ENCODE data around the gene LRIF1.

LRIF1 gene

DNA sequence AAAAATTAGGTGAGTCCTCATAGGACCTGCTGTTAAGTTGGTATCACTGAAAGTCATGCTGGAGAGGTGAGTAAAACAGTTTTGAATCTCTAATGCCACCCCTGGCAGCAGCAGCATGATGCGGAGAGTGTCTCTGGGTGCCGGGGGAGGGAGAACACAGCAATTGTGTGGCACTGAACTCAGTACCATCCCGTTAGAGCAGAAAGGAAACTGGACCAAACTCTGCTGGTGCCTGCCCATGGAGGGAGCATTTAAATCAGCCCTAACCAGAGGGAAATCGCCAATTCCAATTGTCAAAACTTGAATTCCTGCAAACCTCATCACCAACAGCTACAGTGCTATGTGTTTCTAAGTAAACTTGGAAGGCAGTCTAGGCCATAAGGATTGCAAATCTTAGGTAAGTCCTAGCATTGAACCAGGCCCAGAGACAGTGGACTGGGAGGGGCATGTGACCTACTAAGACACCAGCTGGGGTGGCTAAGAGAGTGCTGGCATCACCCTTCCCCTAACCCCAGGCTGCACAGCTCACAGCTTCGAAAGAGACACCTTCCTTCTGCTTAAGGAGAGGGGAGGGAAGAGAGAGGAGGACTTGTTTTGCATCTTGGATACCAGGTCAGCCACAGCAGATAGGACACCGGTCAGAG is 60.8 kb downstream of the LRIF1 start:
- POLR2A ChIA-PET = no interaction called here
- TF ChIP-seq, protein P1, sequence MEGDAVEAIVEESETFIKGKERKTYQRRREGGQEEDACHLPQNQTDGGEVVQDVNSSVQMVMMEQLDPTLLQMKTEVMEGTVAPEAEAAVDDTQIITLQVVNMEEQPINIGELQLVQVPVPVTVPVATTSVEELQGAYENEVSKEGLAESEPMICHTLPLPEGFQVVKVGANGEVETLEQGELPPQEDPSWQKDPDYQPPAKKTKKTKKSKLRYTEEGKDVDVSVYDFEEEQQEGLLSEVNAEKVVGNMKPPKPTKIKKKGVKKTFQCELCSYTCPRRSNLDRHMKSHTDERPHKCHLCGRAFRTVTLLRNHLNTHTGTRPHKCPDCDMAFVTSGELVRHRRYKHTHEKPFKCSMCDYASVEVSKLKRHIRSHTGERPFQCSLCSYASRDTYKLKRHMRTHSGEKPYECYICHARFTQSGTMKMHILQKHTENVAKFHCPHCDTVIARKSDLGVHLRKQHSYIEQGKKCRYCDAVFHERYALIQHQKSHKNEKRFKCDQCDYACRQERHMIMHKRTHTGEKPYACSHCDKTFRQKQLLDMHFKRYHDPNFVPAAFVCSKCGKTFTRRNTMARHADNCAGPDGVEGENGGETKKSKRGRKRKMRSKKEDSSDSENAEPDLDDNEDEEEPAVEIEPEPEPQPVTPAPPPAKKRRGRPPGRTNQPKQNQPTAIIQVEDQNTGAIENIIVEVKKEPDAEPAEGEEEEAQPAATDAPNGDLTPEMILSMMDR (IDR thresholded peaks at IDR 0.05; ENCODE audit: control extremely low read depth, extremely low read depth, low read depth, missing control alignments) = no peak
- DNase-seq (ENCODE audit: extremely low spot score) = no peak
- CTCF ChIA-PET = interaction anchor here (1.3 kb wide), 1 partner anchor 12 kb away, joined by 5 read pairs; no protein-coding TSS in a partner anchor

DNA sequence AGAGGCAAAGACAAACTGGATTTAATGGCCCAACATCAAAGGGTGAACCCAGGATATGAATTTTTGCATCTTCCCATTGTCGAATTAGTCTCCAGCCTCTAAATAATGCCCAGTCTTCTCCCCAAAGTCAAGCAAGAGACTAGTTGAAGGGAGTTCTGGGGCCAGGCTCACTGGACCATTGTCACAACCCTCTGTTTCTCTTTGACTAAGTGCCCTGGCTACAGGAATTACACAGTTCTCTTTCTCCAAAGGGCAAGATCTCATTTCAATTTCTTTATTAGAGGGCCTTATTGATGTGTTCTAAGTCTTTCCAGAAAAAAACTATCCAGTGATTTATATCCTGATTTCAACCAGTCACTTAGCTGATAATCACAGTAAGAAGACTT is 64.3 kb downstream of the LRIF1 start:
- no peak for DNase-seq (ENCODE audit: extremely low spot score)
- ChIA-PET CTCF (interaction anchor here (1.5 to 2.0 kb wide), 2 partner anchors 11 to 12 kb away, joined by 4 read pairs; no protein-coding TSS in a partner anchor), POLR2A (no interaction called here)
- TF ChIP-seq, protein P1 (IDR thresholded peaks at IDR 0.05; ENCODE audit: control extremely low read depth, extremely low read depth, low read depth, missing control alignments) = no peak

DNA sequence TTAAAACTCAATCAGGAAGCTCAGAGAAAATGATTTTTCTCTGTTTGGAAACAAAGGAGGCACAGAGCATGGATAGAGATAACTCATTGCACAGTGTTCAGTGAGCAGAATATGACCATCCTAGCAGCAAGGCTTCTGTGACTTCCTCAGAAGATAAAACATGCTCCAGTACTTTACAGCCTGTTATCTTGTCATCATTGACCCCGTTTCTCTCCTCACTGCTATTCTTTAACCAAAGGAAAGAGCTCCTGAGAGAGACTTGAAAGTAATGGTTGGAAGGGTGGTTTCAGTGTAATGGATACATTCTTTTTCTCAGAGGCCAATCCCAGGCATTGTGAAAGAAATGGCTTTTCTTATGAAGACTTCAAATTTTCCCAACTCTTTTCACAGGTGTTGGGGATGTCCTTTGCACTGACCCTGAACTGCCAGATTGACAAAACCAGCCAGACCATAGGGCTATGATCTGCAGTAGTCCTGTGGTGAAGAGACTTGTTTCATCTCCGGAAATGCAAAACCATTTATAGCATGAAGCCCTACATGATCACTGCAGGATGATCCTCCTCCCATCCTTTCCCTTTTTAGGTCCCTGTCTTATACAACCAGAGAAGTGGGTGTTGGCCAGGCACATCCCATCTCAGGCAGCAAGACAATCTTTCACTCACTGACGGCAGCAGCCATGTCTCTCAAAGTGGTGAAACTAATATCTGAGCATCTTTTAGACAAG is 64.8 kb downstream of the LRIF1 start:
- CTCF ChIA-PET = interaction anchor here (1.5 to 2.0 kb wide), 2 partner anchors 10 to 12 kb away, joined by 4 read pairs; no protein-coding TSS in a partner anchor
- POLR2A ChIA-PET = no interaction called here
- TF ChIP-seq, protein P1 (IDR thresholded peaks at IDR 0.05; ENCODE audit: control extremely low read depth, extremely low read depth, low read depth, missing control alignments) = no peak
- DNase-seq (ENCODE audit: extremely low spot score) = no peak

DNA sequence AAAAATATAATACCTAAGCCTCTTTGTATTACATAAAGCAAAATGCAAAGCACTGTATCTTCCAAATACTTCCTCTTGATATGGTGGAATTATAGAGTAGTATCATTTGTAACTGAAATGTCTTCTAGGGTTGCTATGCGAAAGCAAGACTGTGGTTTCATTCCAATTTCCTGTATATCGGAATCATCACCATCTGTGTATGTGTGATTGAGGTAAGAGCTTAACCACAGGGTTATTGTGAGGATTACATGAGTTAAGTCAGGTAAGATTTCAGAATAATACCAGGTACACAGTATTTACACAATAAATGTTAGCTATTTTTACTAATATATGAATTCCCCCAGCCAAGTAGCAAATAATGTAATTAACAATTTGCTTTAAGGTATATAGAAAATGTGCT is 66.0 kb downstream of the LRIF1 start:
- TF ChIP-seq, protein P1 (IDR thresholded peaks at IDR 0.05; ENCODE audit: control extremely low read depth, extremely low read depth, low read depth, missing control alignments) = no peak
- CTCF ChIA-PET = interaction anchor here (1.0 to 2.0 kb wide), 3 partner anchors 9 to 98 kb away, joined by 4 read pairs; no protein-coding TSS in a partner anchor

More for the DNA sequence above, 66.0 kb downstream of the LRIF1 start:
- POLR2A ChIA-PET = no interaction called here
- no peak for DNase-seq (ENCODE audit: extremely low spot score)
